Brain pericyte (primary cell): Measurements from ENCODE around the gene ADAMTS4.

Experiments used
- DNase-seq: peaks from one replicate; pipeline ENCODE4 v3.0.0-alpha.2; 2012; ENCODE audit warnings: low read depth, low spot score

The ADAMTS4 gene

GRCh38 chr1:161220002-161220401 lies 21.1 kb upstream of the ADAMTS4 start:
- no peak for DNase-seq

- no peak for DNase-seq
Measured at GRCh38 chr1:161219078-161219892, 20.4 kb upstream of the ADAMTS4 start.

- DNase-seq: no peak
Measured at GRCh38 chr1:161218301-161219077, 19.6 kb upstream of the ADAMTS4 start.

- DNase-seq: no peak
Measured at GRCh38 chr1:161217831-161218230, 19.0 kb upstream of the ADAMTS4 start.

GRCh38 chr1:161216945-161217712 lies 18.3 kb upstream of the ADAMTS4 start:
- no peak for DNase-seq

- DNase-seq: no peak
Measured at GRCh38 chr1:161215076-161215475, 16.2 kb upstream of the ADAMTS4 start, which contains the start of gene FCER1G. FCER1G (plus strand) TSS chr1:161215295; CDS start chr1:161215322, 27 bp downstream.

- no peak for DNase-seq
Measured at GRCh38 chr1:161214369-161214768, 15.5 kb upstream of the ADAMTS4 start.

- DNase-seq: no peak
Measured at GRCh38 chr1:161209790-161210409, 11.0 kb upstream of the ADAMTS4 start.

GRCh38 chr1:161207173-161207572 lies 8.3 kb upstream of the ADAMTS4 start:
- DNase-seq: no peak

GRCh38 chr1:161206411-161207140 lies 7.7 kb upstream of the ADAMTS4 start:
- DNase-seq: no peak

- DNase-seq: peak; percentile 93
Measured at GRCh38 chr1:161201836-161202712, 3.2 kb upstream of the ADAMTS4 start, which contains the start of gene NDUFS2. NDUFS2 (plus strand) TSS chr1:161202367; CDS start chr1:161202386, 19 bp downstream.

GRCh38 chr1:161200992-161201835 lies 2.4 kb upstream of the ADAMTS4 start:
- no peak for DNase-seq

GRCh38 chr1:161200421-161200991 lies 1.7 kb upstream of the ADAMTS4 start:
- no peak for DNase-seq

- no peak for DNase-seq
Measured at GRCh38 chr1:161199506-161200139, 769 bp upstream of the ADAMTS4 start.

- no peak for DNase-seq
Measured at GRCh38 chr1:161198194-161198896, 509 bp downstream of the ADAMTS4 start.

GRCh38 chr1:161197560-161198193 lies 1.2 kb downstream of the ADAMTS4 start:
- DNase-seq: no peak
